Astrocyte (in vitro differentiated cells and primary cell): ENCODE measurements around the gene CSTF1. TPM values are rescaled to one million over a fixed set of nuclear protein-coding genes. Genes with fewer than 3 reads are reported as not detected.
"Not testable (repeated sequence)": the region's sequence is repeated elsewhere in the genome, so short reads cannot be mapped to it uniquely, and the experiment has no call there.

Source experiments
- DNase-seq: peaks from one replicate; pipeline ENCODE4 v3.0.0-alpha.2; 2010; ENCODE audit warnings: low read depth
- FAIRE-seq: peaks from 2 replicates; lab custom pipeline; 2011; peaks lifted over from hg19 to GRCh38; lab: Jason Lieb, UNC
- H2AFZ ChIP-seq: 2 replicates; pipeline ENCODE4 v1.6.0; 2012; ENCODE audit warnings: low read depth, low read length, inconsistent platforms
- H3K27ac ChIP-seq: 2 replicates; pipeline ENCODE4 v1.5.1; 2011; ENCODE audit warnings: low read depth, low read length, inconsistent platforms
- H3K27me3 ChIP-seq: 2 replicates; pipeline ENCODE4 v1.6.0; 2011; ENCODE audit warnings: low read length, inconsistent platforms; ENCODE audit not compliant: insufficient read depth
- H3K36me3 ChIP-seq: 2 replicates; pipeline ENCODE4 v1.5.1; 2011; ENCODE audit warnings: low read length, inconsistent platforms; ENCODE audit not compliant: insufficient read depth
- H3K4me1 ChIP-seq: 2 replicates; pipeline ENCODE4 v1.5.1; 2011; ENCODE audit warnings: low read length, inconsistent platforms; ENCODE audit not compliant: insufficient read depth
- H3K4me2 ChIP-seq: 2 replicates; pipeline ENCODE4 v1.6.0; 2012; ENCODE audit warnings: low read length, inconsistent platforms
- H3K4me3 ChIP-seq: 2 replicates; pipeline ENCODE4 v1.5.1; 2011; ENCODE audit warnings: low read depth, mild to moderate bottlenecking, low read length, inconsistent platforms; ENCODE audit not compliant: insufficient read depth
- H3K79me2 ChIP-seq: 2 replicates; pipeline ENCODE4 v1.6.0; 2012; ENCODE audit warnings: mild to moderate bottlenecking, low read length, inconsistent platforms; ENCODE audit not compliant: insufficient read depth
- H3K9ac ChIP-seq: 2 replicates; pipeline ENCODE4 v1.6.0; 2012; ENCODE audit warnings: mild to moderate bottlenecking, low read length, inconsistent platforms
- H3K9me3 ChIP-seq: 2 replicates; pipeline ENCODE4 v1.5.1; 2012; ENCODE audit warnings: low read depth, mild to moderate bottlenecking, low read length, inconsistent platforms; ENCODE audit not compliant: insufficient read depth
- H4K20me1 ChIP-seq: 2 replicates; pipeline ENCODE4 v1.6.0; 2012; ENCODE audit warnings: low read length, inconsistent platforms; ENCODE audit not compliant: insufficient read depth
- H3K27ac Mint-ChIP-seq: one replicate; pipeline ENCODE4 v1.8.0; 2021; ENCODE audit warnings: mild to moderate bottlenecking, mixed read lengths; ENCODE audit not compliant: unreplicated experiment
- H3K27me3 Mint-ChIP-seq: one replicate; pipeline ENCODE4 v1.8.0; 2021; ENCODE audit warnings: low read depth, mixed read lengths; ENCODE audit not compliant: unreplicated experiment
- H3K36me3 Mint-ChIP-seq: one replicate; pipeline ENCODE4 v1.8.0; 2021; ENCODE audit warnings: low read depth, mixed read lengths; ENCODE audit not compliant: unreplicated experiment
- H3K4me1 Mint-ChIP-seq: one replicate; pipeline ENCODE4 v1.8.0; 2021; ENCODE audit warnings: low read depth, mixed read lengths; ENCODE audit not compliant: unreplicated experiment
- H3K4me3 Mint-ChIP-seq: one replicate; pipeline ENCODE4 v1.8.0; 2021; ENCODE audit warnings: mild to moderate bottlenecking, moderate library complexity, mixed read lengths; ENCODE audit not compliant: unreplicated experiment
- H3K9me3 Mint-ChIP-seq: one replicate; pipeline ENCODE4 v1.8.0; 2021; ENCODE audit warnings: mild to moderate bottlenecking, mixed read lengths; ENCODE audit not compliant: unreplicated experiment
- CTCF ChIP-seq: IDR thresholded peaks from 2 replicates; pipeline ENCODE4 v1.5.1; 2011; ENCODE audit warnings: low read depth, mild to moderate bottlenecking, inconsistent platforms, low read length, moderate library complexity; ENCODE audit not compliant: insufficient read depth
- EZH2 ChIP-seq: IDR thresholded peaks from 2 replicates; pipeline ENCODE4 v1.6.1; 2012; ENCODE audit warnings: mild to moderate bottlenecking, low read length, inconsistent platforms; ENCODE audit not compliant: insufficient read depth
- total RNA-seq: library from RNA; stranded (reverse); gene quantifications from 2 replicates; pipeline ENCODE4 v1.2.1, GENCODE V29; 2021

The CSTF1 gene
- total RNA-seq, 1 donor from 2014 or later: 30.3 TPM

- Histone ChIP-seq H3K36me3 (peaks cover 34% of the 10 kb centered on the region), H4K20me1 (peaks cover 4% of the 10 kb centered on the region), H3K4me2 (no peak overlapping the region), H3K79me2 (peaks cover 12% of the 10 kb centered on the region), H3K4me3 (no peak overlapping the region), H3K27me3 (no peaks in the 10 kb centered on the region), H3K27ac (no peak overlapping the region), H3K9ac (no peak overlapping the region), H3K9me3 (no peaks in the 10 kb centered on the region), H2AFZ (no peak overlapping the region), H3K4me1 (peaks cover 7% of the 10 kb centered on the region)
- Mint-ChIP-seq H3K36me3 (peaks cover 7% of the 10 kb centered on the region), H3K4me3 (no peak overlapping the region), H3K4me1 (peaks cover 6% of the 10 kb centered on the region), H3K27ac (peak overlapping the region; percentile 12), H3K9me3 (no peaks in the 10 kb centered on the region), H3K27me3 (no peaks in the 10 kb centered on the region)
- FAIRE-seq (no peak), DNase-seq (no peak)
- TF ChIP-seq CTCF: no peak
- no peak for TF ChIP-seq EZH2
These were observed 14.5 kb downstream of the CSTF1 start for GRCh38 chr20:56406910-56407309.

GRCh38 chr20:56409521-56409920 lies 17.1 kb downstream of the CSTF1 start:
- TF ChIP-seq EZH2: no peak
- TF ChIP-seq CTCF: no peak
- H3K36me3 ChIP-seq: peaks cover 19% of the 10 kb centered on the region
- H3K4me3 ChIP-seq: no peak overlapping the region
- DNase-seq (no peak), FAIRE-seq (no peak)
- no peaks in the 10 kb centered on the region for H3K27me3 ChIP-seq
- Mint-ChIP-seq H3K9me3 (no peaks in the 10 kb centered on the region), H3K4me3 (no peak overlapping the region), H3K4me1 (peaks cover 15% of the 10 kb centered on the region), H3K27ac (no peak overlapping the region), H3K27me3 (no peaks in the 10 kb centered on the region), H3K36me3 (peaks cover 3% of the 10 kb centered on the region)
- no peaks in the 10 kb centered on the region for H3K9me3 ChIP-seq
- no peak overlapping the region for H2AFZ ChIP-seq
- no peak overlapping the region for H3K27ac ChIP-seq
- H3K4me2 ChIP-seq: no peak overlapping the region
- H3K9ac ChIP-seq: no peak overlapping the region
- peaks cover 8% of the 10 kb centered on the region for H3K4me1 ChIP-seq
- peaks cover 12% of the 10 kb centered on the region for H3K79me2 ChIP-seq
- H4K20me1 ChIP-seq: peaks cover 4% of the 10 kb centered on the region

GRCh38 chr20:56409956-56410355 lies 17.5 kb downstream of the CSTF1 start:
- H3K27me3 ChIP-seq: no peaks in the 10 kb centered on the region
- H3K27ac Mint-ChIP-seq: no peak overlapping the region
- peaks cover 16% of the 10 kb centered on the region for H3K4me1 Mint-ChIP-seq
- H3K4me1 ChIP-seq: peaks cover 11% of the 10 kb centered on the region
- H3K9ac ChIP-seq: no peak overlapping the region
- TF ChIP-seq CTCF (no peak), EZH2 (no peak)
- no peaks in the 10 kb centered on the region for H3K9me3 Mint-ChIP-seq
- peaks cover 3% of the 10 kb centered on the region for H3K36me3 Mint-ChIP-seq
- FAIRE-seq (no peak), DNase-seq (no peak)
- no peak overlapping the region for H3K27ac ChIP-seq
- peaks cover 12% of the 10 kb centered on the region for H3K79me2 ChIP-seq
- H3K4me3 Mint-ChIP-seq: no peak overlapping the region
- no peaks in the 10 kb centered on the region for H3K9me3 ChIP-seq
- no peak overlapping the region for H3K4me3 ChIP-seq
- no peak overlapping the region for H3K4me2 ChIP-seq
- peaks cover 17% of the 10 kb centered on the region for H3K36me3 ChIP-seq
- no peaks in the 10 kb centered on the region for H3K27me3 Mint-ChIP-seq
- H2AFZ ChIP-seq: no peak overlapping the region
- peaks cover 4% of the 10 kb centered on the region for H4K20me1 ChIP-seq

GRCh38 chr20:56411287-56411686 lies 18.8 kb downstream of the CSTF1 start:
- H3K36me3 Mint-ChIP-seq, H2AFZ ChIP-seq, FAIRE-seq, H3K9me3 Mint-ChIP-seq, DNase-seq, H3K27me3 ChIP-seq, H3K27me3 Mint-ChIP-seq, H3K9me3 ChIP-seq, H4K20me1 ChIP-seq: not testable (repeated sequence)
- H3K4me2 ChIP-seq: peak overlapping the region; percentile 79
- peaks cover 12% of the 10 kb centered on the region for H3K36me3 ChIP-seq
- H3K4me1 Mint-ChIP-seq: peaks cover 19% of the 10 kb centered on the region
- peak overlapping the region; percentile 81 for H3K27ac ChIP-seq
- peak overlapping the region; percentile 63 for H3K27ac Mint-ChIP-seq
- H3K4me1 ChIP-seq: peaks cover 18% of the 10 kb centered on the region
- H3K4me3 Mint-ChIP-seq: peak overlapping the region; percentile 15
- H3K79me2 ChIP-seq: peaks cover 15% of the 10 kb centered on the region
- H3K4me3 ChIP-seq: peak overlapping the region; percentile 48
- H3K9ac ChIP-seq: peak overlapping the region; percentile 76
